Central memory CD4-positive, alpha-beta T cell (primary cell): ENCODE measurements around the gene NTSR1.
"Not testable (repeated sequence)": the region's sequence is repeated elsewhere in the genome, so short reads cannot be mapped to it uniquely, and the experiment has no call there.

Experiments used
- DNase-seq: peaks from one replicate; pipeline ENCODE4 v3.0.0; 2022

The NTSR1 gene

DNA sequence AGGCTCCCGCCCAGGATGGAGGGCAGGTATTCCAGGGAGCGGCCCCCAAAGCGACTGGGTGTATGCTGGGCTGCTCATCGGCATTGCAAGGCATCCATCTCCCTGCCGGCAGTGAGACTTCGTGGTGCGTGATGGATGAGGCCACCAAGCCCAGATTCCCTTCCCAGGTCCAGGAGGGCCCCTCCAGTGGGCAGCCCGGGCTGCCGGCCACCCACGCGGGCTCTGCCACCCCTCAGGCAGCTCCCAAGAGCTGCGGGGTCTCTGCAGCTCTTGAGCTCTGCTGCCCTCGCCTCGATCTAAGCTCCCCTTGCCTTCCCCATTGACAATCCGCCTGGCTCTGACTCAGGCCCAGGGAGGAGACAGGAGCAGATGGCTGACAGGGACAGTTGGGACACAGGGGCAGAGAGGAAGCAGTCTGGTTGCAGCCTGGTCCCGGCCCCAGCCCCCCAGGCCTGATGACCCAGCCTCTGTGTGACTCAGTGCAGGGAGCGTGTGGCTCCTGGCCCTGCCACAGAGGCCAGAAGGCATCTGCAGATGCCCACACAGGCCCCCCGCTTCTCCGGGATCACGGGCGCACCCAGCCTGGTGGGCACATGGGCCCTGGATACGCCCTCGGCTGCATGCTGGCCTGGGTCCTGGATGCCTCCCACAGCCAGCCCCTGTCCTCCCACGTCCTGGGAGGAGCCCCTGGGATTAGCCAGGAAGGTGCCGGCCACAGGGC is 33.3 kb upstream of the NTSR1 start:
- no peak for DNase-seq

DNA sequence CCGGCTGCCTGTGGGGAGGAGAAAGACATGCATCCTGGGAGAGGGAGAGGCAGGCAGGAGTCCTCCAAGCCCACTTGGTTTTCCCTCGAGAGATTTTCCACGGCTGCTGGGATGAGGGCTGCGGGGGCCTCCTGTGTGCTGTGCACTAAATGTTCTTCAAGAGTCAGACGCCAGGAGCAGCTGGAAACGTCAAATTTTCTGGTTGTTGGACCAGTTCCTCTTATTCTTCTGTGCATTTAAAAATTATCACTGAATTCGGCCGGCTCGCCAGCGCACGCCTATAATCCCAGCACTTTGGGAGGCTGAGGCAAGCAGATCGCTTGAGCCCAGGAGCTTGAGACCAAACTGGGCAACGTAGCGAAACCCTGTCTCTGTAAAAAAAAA is 32.8 kb upstream of the NTSR1 start:
- no peak for DNase-seq

DNA sequence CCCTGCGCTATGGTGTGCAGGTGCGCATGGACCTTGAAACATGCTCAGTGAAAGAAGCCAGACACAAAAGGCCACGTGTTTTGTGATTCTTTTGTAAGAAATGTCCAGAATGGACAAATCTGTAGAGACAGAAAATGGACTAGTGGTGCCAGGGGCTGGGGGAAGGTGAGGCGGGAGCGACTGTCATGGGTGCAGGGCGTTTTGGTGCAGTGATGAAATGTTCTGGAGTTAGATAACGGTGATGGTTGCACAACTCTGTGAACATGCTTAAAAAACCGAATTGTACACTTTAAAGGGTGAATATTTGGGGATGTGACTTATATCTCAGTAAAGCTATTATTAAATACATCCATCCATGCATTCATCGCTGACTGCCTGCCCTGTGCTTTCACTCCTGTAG is 31.7 kb upstream of the NTSR1 start:
- no peak for DNase-seq

DNA sequence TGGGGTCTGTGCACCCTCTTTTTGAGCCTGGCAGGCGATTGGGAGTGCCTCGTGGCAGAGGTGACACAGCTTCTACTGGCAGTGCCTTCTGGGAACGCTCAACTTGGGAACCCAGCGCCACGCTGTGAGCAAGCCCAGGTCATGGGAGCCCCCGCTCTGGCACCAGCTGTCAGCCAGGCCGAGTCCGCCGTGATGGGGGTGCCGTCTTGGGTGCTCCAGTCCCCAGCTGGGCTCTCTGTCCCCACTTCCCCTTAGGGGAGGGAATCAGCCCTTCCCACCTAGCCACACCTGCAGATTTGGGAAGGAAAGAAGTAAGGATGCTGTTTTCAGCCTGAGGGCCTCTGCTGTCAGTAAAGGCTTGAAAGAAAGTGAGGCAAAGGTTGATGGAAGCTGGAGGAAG is 31.0 kb upstream of the NTSR1 start:
- no peak for DNase-seq

DNA sequence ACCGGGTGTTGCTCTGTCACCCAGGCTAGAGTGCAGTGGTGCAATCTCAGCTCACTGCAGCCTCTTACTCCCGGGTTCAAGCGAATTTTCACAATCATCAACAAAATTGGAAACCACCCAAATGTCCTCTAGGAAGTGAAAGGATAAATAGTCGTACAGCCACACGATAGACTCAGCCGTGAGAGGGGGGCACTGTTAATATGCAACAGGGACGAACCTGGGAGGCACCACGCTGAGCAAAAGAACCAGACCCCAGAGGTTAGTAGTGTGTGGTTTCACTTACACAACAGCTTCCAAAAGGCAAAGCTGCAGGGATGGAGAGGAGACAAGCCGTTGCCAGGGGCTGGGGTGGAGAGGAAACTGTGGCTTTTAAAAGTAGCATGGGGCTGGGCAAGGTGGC is 30.1 kb upstream of the NTSR1 start:
- no peak for DNase-seq

DNA sequence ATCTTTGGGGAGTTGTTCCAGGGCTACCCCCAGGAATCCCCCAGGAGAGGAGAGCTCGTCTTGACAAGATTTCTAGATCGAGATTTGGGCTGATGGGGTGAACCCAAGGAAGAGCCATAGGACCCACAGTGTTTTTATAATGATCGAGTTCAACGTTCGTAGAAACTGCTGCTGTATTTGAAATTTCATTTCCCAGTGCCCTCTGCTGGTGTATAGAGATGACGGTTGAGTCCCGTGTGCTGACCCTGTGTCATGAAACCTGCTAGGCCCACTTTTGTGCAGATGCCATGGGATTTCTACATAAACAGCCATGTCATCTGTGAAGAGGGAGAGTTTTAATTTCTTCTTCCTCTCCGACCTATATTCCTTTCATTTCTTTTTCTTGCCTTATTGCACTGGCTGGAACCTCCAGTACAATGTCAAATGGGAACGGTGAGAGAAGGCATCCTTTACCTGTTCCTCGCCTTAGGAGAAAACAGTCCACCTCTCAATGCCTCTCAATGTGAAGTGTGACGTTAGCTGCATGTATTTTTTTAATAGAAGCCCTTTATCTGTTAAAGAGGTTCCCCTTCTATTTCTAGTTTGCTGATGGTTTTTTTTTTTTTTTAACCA is 28.6 kb upstream of the NTSR1 start:
- no peak for DNase-seq

DNA sequence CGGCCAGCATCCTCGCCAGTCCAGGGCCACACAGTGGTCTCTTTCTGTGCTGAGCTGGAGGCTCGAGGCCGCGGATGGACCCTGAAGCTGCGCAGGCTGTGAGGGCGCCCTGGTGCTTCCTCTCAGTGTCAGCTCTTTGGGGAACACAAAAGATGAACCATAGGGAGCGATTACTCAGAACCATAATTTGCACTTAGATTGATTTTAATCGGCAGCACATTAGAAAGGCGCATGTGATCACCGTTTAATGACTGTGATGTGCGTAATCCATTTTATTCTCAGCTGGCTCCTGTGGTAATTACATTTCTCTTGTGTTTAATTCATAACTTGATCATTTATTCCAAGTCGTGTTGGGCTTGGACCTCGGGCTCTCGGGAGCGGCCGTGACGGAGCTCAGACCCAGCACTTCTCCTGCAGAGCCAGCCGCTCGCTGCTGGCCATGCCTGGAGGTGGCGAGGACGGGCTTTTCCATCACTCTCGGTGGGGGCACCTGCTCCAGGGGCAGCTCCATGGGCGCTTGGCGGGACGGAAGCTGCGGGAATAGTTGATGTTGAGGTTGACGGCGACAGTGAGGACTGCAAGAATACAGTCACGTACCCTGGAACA is 25.6 kb upstream of the NTSR1 start:
- no peak for DNase-seq

DNA sequence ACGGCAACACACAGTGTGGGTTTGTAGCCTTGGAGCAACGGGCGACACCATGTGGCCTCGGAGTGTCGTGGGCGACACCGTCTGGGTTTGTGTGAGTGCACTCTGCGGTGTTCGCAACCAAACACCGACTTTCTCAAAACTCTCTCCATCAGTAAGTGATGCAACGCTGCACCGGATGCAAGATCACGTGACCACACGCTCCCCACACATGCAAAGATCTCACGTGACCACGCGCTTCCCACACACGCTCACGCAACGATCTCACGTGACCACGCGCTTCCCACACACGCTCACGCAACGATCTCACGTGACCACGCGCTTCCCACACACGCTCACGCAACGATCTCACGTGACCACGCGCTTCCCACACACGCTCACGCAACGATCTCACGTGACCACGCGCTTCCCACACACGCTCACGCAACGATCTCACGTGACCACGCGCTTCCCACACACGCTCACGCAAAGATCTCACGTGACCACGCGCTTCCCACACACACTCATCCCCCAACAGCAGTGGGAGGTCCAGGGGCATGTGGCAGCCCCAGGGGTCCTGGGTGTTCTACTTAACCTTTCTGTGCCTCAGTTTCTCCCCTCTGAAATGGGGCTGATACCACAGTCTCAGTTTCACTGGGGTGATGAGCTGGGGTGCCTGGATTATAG is 24.8 kb upstream of the NTSR1 start:
- not testable (repeated sequence) for DNase-seq

DNA sequence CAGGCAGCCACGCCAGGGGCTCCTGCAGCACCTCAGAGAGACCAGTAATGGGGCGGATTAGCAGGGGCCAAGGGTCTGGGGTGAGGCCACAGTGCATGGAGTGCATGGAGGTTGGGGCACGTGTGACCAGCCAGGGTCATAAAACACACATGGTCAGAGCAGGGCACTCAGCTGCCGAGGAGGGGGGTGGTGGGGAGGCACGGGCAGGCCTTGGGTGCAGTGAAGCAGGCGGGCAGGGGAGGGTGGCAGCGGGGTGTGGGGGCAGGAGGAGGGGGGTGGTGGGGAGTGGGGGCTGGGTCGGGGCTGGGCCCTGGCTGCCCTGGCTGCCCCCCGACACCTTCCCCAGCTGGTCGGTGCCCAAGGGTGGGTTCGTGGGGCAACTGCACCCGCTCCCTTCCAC is 23.7 kb upstream of the NTSR1 start:
- DNase-seq, result no peak

DNA sequence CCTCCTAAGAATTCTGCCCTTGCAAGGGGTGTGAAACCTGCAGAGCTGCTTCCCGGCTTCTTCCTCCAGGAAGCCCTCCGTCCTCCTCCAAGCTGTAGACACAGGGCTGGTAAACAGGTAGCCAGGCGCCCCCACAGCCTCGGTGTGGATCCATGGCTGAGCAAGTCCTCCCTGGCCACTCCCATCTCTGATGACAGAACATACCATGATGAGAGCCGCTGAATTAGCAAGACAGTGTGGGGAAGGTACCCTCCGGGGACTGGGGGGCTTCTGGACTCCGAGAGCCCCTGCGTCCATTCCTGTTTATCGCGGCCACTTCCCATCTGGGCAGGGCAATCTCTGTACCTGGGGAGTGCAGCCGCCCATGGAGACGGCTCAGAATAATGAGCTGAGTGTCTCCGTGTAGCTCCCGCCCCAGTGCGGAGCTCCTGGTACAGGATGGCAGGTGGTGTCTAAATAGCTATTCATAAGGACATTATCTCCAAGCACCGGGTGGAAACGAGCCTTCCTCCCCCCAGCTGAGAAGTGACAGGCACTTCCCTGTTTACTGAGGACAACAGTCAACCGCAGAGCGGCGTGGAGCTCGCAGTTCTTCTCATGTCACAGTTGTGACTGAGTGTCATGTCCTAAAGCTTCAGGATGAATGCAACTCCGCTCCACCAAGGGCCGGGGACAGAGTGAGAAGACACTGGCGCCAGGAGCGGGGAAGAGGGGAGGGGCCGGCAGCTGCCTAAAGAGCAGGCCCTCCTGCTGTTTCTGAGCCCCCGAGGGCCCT is 22.7 kb upstream of the NTSR1 start:
- no peak for DNase-seq

DNA sequence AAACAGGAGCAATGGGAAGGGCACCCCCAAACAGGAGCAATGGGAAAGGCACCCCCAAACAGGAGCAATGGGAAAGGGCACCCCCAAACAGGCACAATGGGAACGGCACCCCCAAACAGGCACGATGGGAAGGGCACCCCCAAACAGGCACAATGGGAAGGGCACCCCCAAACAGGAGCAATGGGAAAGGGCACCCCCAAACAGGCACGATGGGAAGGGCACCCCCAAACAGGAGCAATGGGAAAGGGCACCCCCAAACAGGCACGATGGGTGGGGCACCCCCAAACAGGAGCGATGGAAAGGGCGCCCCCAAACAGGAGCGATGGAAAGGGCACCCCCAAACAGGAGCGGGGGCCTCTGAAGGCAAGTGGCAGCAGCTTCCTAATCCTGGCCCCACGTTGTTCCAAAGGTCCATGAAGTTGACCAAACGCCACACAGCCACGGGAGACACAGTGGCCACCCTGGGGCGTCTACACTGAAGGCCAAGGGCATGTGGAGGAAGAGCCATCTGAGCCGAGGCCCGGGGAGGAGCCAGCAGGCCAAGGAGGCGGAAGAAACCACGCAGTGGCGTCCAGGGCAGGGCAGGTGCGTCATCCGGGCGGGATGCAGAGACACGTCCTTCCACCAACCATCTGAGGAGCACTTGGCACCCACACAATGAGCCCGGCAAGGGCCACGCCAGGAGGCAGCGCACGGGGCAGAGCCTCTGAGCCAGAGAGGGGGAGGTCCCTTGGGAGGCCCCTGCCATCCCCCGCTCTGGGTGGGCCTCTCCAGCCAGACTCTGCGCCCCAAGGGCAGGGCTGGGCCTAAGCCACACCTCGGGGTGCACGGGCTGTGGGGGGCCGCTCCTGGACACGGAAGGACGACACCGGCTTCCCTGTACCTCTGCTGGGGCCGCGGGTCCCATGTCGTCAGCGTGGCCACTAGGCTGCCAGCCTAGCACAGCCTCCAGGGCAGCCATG is 21.5 kb upstream of the NTSR1 start:
- no peak for DNase-seq

DNA sequence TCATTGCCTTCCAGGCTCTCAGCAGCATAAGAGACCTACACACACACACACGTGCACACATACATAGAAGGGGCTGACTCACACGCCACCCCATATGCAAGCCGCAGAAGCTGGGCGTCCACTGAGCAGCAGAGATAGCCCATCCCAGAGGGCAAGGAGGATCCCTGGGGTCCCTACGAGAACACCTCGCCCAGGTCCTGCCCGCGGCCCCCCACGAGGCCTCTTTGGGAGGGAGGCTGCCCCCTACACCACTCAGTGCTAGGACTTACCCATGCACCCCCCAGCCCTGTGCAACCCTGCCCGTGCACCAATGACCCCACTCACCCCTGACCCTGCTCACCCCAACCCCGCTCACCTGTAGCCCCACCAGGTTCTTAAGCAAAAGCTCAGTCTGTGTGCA is 20.6 kb upstream of the NTSR1 start:
- no peak for DNase-seq

DNA sequence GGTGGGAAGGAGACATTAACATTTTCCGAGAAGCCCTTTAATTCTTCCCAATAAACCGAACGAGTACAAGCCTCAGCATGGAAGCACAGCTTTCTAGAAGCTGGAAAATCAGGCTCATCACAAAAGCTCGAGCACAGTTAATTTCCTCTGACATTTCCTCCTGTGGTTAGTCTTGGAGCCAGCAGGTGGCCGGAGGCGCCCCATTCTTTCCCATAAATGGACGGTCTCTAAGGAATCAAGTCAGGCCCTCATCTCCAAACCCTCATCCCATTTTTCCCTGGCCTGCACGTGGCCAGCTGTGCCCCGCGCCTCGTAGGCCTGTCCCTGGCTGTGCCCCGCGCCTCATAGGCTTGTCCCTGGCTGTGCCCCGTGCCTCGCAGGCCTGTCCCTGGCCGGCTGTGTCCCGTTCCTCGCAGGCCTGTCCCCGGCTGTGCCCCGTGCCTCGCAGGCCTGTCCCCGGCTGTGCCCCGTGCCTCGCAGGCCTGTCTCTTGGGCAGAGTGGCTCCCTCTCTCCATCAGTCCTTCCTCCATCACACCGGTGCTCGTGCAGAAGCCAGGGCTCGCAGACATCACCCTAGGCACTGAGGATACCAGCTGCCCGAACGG is 19.7 kb upstream of the NTSR1 start:
- DNase-seq, result no peak

DNA sequence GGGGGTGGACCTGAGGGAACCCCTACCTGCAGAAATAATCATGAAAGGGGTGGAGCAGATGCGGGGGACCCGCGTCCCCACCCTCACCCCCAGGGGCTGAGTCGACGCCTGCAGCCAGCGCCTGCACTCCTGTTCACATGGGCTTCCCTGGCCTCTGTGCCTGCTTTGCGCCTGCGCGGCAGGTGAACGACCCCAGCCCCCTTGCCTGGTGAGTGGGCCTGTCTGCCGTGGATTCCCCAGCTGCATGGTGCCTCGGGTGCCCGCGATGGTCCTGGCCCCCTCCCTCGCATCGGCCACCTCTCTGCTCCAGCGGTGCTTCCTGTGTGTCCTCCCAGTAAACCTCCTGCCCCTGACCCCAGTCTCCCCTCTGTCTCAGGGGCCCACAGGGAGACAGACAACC is 18.8 kb upstream of the NTSR1 start:
- no peak for DNase-seq

DNA sequence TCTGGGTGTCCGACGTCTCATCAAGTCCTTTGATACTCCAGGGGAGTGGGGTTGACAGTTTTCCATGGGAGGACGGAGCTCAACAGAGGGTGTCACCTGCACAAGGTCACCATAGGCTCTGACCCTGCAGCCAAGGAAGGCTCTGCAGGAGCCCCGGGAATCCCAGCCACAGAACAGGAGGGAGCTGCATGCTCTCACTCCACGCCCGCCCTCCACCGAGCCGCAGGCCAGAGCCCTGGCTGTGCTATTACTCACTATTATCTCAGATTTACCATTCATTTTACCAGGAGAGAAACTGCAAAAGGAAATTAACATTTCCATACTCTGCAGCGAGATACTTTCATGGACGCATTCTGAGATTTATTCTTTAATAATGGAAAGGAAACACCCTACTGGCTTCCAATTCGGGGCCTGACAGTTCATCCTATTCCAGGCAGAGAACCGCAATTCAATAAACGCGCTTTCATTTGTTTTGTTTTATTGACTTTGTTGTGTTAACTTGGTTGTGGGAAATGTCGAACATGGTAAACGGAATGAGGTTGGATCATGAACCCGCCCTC is 18.3 kb upstream of the NTSR1 start:
- no peak for DNase-seq

DNA sequence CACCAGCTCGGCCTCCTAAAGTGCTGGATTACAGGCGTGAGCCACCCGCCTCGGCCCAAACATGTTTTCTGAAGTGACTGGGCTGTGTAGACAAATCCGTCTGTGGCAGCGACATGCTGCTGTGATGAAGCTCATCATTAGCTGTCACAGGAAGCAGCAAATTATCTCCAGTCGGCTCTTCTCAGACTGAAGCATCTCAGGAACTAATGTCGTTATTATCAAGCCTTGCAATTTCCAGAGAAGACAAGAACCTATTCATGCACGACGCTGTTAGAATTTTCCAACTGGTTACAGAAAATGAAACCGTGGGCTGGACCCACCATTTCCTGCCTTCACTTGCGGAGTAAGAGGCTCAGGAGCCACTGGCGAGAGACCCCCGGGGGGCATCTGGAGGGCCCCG is 17.1 kb upstream of the NTSR1 start:
- DNase-seq, result no peak

DNA sequence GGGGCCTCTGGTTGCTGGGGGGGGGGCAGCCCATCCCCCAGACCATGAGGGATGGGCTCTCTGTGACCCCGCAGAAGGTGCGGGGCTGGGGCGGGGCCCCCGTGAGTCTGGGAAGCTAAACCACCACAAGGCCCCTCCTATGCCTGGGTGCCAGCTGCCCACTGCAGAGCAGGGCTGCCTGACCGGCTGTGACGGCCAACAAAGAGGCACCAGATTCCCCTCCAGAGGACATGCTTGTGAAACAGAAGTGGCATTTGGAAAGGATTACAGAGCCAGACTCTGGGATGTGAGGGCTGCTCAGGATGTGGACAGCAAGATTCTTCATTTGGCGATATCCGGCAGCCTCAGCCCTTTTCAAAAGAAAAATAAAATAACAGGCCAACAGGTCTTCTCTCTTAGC is 16.5 kb upstream of the NTSR1 start:
- no peak for DNase-seq

DNA sequence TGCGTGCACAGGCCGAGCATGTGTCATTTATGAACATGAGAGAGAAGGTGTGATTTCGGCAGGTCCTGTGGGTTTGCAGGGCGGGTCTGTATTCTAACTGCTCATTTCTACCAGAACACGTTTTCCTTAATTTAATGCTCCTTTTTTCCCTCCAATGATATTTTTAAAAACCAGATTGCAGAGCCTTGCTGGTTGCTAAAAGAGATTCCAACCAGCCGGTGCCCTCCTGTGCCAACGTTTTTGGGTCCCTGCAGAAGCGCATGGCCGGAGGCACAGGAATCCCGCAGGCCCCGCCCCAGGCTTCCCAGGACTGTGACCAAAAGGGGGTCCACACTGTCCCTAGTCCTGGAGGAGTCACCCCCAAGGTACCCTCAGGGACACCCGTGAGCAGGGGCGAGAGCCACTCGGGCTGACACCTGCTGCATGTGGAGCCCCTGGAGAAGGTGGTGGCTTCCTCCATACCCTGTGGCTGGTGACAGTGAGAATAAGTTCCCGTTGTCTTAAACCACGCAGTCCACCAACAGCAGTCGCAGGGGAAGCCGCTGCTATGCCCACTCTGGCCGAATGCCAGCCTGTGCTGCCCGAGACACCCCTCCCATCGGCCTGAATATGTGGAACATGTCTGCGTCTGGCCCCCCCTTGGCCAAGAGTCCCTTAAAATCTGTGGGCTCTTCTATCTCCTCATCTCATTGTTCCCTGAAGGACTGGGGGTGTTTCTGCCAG is 15.7 kb upstream of the NTSR1 start:
- DNase-seq, result no peak

DNA sequence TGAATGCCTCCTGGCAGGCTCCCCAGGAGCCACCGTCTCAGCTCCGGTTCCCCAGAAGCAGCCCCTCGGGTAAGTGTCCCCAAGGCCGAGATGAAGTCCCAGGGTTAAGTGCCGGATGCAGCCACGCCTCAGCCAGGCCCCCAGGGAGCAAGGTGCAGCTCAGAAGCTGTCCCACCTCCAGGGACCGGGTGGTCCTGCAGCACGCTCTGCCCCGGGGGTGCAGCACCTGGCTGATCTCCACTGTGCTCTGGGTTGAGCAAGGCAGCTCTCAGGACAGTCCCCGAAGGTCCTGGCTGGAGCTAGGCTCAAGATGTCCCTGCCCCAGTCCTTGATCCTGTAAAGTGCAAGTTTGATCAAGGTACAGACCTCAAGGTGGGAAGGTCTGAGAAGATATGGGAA is 15.1 kb upstream of the NTSR1 start:
- DNase-seq, result no peak

DNA sequence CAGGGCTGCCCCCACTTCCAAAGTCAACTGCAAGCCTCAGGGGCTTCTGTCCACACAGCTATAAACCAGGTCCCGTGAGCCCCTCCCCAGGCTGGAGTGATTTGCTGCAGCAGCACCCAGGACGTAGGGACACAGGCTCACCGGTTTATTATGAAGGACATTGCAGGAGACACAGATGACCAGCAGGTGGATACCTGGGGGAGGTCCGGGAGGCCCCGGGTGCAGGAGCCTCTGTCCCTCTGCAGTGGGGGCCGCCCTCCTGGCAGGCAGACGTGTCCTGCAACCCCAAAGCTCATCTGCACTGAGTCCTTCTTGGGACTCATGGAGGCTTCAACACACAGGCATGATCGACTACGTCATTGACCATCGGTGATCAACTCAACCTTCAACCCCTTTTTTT is 14.5 kb upstream of the NTSR1 start:
- DNase-seq, result no peak

DNA sequence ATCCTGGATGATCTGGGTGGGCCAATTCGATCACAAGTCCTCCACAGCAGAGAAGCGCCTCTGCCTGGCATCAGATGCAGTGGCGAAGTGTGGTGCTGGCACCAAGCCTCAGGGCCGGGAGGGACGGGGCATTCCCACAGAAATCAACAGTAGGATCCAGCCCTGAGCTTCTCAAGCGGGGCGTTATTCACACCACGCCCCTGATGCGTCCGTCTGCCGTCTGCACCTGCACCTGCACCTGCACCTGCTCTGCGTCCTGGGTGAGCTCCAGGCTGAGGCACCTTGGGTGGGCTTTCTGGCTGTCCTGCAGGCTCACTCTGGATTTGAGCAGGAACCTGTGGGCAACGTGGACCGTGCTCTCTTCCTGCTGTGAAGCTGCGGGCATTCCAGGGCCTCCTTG is 13.8 kb upstream of the NTSR1 start:
- no peak for DNase-seq
